Stimulated activated effector memory CD8-positive, alpha-beta T cell treated with anti-CD3 and anti-CD28 coated beads, Interleukin-12 subunit alpha, Interleukin-12 subunit beta, amount 100 ng/mL, for 72 hours (primary cell): ENCODE data around the gene TMEM52.

ENCODE experiments used
- ATAC-seq: fragments of 150-1000 bp; cut with Tn5 transposase; 2 replicates; pipeline ENCODE4 v1.10.0; 2021
- DNase-seq, 2 donors: peaks; one replicate each; pipeline ENCODE4 v3.0.0; 2021 to 2022; ENCODE audit warnings: low spot score in 2 of 2
- H3K27ac Mint-ChIP-seq: one replicate; pipeline ENCODE4 v1.8.0; 2022; ENCODE audit warnings: mild to moderate bottlenecking, mixed read lengths
- H3K36me3 Mint-ChIP-seq: one replicate; pipeline ENCODE4 v1.8.0; 2022; ENCODE audit warnings: mild to moderate bottlenecking, mixed read lengths
- H3K4me1 Mint-ChIP-seq: one replicate; pipeline ENCODE4 v1.8.0; 2022; ENCODE audit warnings: mixed read lengths
- H3K4me3 Mint-ChIP-seq: one replicate; pipeline ENCODE4 v1.8.0; 2022; ENCODE audit warnings: mild to moderate bottlenecking, mixed read lengths
- H3K9me3 Mint-ChIP-seq: one replicate; pipeline ENCODE4 v1.8.0; 2022; ENCODE audit warnings: mixed read lengths

Gene TMEM52

GRCh38 chr1:1955621-1956094, 36.6 kb upstream of the TMEM52 start:
- Mint-ChIP-seq H3K36me3 (no peaks in the 10 kb centered on the region), H3K27ac (no peak overlapping the region), H3K4me3 (no peak overlapping the region), H3K9me3 (peaks cover 2% of the 10 kb centered on the region), H3K4me1 (peaks cover 12% of the 10 kb centered on the region)
- DNase-seq, result no peak
- no peak for ATAC-seq

DNA sequence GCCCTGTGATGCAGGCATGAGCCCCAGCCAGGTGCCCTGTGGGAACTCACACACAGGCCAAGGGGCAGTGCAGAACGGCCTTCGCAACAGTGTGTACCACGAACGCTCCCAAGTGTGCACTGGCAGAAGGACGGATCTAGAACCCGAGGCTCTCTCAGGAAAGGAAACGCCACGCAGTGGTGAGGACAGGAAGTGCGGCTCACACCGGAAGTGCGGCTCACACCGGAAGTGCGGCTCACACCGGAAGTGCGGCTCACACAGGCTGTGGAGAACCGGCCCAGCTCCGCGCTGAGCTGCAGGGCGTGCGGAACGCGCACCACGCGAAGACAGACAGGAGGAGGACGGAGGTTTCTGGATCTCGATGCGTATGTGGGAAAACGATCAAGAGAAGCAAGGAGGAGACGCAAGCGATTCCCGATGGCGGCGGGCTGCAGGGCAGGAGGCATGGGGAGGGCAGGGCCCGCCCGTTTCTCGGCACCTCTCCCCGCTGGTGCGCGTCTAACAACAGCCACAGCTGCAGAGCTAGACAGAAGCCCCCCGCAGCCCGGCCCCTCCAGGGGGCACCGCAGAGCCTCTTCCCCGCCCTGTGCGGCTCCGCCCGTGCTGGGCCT, 35.9 kb upstream of the TMEM52 start:
- Mint-ChIP-seq H3K4me3 (no peak overlapping the region), H3K27ac (no peak overlapping the region)

DNA sequence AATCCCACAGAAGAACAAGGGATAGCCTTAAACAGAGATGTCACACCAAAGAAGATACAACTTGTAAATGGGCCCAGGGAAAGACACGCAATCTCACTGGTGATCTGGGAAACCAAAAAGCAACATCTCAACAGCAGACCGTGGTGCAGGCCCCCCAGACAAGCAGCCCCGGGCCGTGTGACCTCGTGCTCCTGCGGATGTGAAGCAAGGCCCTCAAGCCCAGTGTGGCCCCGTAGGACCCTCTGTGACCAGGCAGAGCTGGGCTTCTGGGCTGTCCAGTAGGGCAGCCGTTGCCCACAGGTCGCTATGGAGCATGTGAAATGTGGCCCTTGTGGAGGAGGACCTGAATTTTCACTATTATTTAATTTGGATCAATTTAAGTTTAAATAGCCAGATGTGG, 34.9 kb upstream of the TMEM52 start:
- DNase-seq (no peak), ATAC-seq (no peak)
- Mint-ChIP-seq H3K9me3 (peaks cover 2% of the 10 kb centered on the region), H3K4me3 (no peak overlapping the region), H3K4me1 (peaks cover 12% of the 10 kb centered on the region), H3K36me3 (no peaks in the 10 kb centered on the region), H3K27ac (no peak overlapping the region)

More for the DNA sequence above, 35.9 kb upstream of the TMEM52 start:
- ATAC-seq, result no peak
- H3K4me1 Mint-ChIP-seq, result peaks cover 12% of the 10 kb centered on the region
- peaks cover 2% of the 10 kb centered on the region for H3K9me3 Mint-ChIP-seq
- no peaks in the 10 kb centered on the region for H3K36me3 Mint-ChIP-seq
- DNase-seq, result no peak

- Mint-ChIP-seq H3K36me3 (no peaks in the 10 kb centered on the region), H3K9me3 (peaks cover 2% of the 10 kb centered on the region), H3K27ac (no peak overlapping the region), H3K4me1 (peaks cover 10% of the 10 kb centered on the region), H3K4me3 (no peak overlapping the region)
- no peak for DNase-seq
- ATAC-seq, result no peak
These were observed 31.9 kb upstream of the TMEM52 start for GRCh38 chr1:1950940-1951339.

DNA sequence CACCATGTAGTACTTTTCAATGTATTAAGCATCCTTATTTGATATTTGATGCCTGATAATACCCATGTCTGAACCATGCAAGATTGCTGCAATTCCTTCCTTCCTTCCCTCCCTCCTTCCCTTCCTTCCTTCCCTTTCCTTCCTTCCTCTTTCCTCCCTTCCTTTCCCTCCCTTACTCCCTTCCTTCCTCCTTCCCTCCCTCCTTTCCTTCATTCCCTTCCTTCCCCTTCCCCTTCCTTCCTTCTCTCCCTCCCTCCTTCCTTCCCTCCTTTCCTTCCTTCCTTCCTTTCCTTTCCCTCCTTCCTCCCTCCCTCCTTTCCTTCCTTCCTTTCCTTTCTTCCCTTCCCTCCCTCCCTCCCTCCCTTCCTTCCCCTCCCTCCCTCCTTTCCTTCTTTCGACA, 29.7 kb upstream of the TMEM52 start:
- H3K27ac Mint-ChIP-seq, result no peak overlapping the region
- DNase-seq (no peak), ATAC-seq (no peak)
- no peak overlapping the region for H3K4me3 Mint-ChIP-seq
- H3K36me3 Mint-ChIP-seq, result no peaks in the 10 kb centered on the region
- H3K4me1 Mint-ChIP-seq, result peaks cover 6% of the 10 kb centered on the region
- no peaks in the 10 kb centered on the region for H3K9me3 Mint-ChIP-seq

- H3K9me3 Mint-ChIP-seq, result no peaks in the 10 kb centered on the region
- no peak for ATAC-seq
- no peak overlapping the region for H3K4me3 Mint-ChIP-seq
- H3K36me3 Mint-ChIP-seq, result no peaks in the 10 kb centered on the region
- peaks cover 8% of the 10 kb centered on the region for H3K4me1 Mint-ChIP-seq
- H3K27ac Mint-ChIP-seq, result no peak overlapping the region
- DNase-seq, result no peak
These were observed 28.4 kb upstream of the TMEM52 start for GRCh38 chr1:1947493-1947892.

DNA sequence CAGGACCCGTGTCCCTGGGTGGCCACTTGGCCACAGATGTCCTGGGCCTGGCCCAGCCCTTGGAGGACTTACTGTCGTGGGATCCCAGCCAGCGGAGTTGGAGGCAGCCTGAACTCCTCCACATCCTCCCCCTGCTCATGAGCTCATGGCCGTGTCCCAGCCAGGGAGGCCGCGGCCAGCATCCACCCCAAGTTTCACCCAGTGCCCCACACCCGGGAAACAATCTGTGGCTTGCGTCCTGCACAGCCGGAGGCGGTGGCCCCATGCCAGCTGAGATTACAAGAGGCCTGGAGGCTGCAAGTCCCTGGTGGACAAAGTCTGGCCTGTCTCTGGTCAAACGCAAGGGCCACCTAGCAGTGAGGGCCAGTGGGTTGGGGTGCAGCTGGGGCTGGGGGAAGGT, 27.5 kb upstream of the TMEM52 start:
- DNase-seq, result no peak
- Mint-ChIP-seq H3K9me3 (no peaks in the 10 kb centered on the region), H3K4me1 (peaks cover 8% of the 10 kb centered on the region), H3K4me3 (no peak overlapping the region), H3K36me3 (no peaks in the 10 kb centered on the region), H3K27ac (no peak overlapping the region)
- no peak for ATAC-seq

GRCh38 chr1:1945782-1946393, 26.8 kb upstream of the TMEM52 start:
- H3K36me3 Mint-ChIP-seq, result no peaks in the 10 kb centered on the region
- peaks cover 8% of the 10 kb centered on the region for H3K4me1 Mint-ChIP-seq
- ATAC-seq (no peak), DNase-seq (no peak)
- no peak overlapping the region for H3K4me3 Mint-ChIP-seq
- no peak overlapping the region for H3K27ac Mint-ChIP-seq
- no peaks in the 10 kb centered on the region for H3K9me3 Mint-ChIP-seq

GRCh38 chr1:1943834-1944570, 24.9 kb upstream of the TMEM52 start:
- Mint-ChIP-seq H3K27ac (no peak overlapping the region), H3K4me3 (peak overlapping the region; percentile 13), H3K36me3 (no peaks in the 10 kb centered on the region), H3K4me1 (peaks cover 8% of the 10 kb centered on the region), H3K9me3 (no peaks in the 10 kb centered on the region)
- DNase-seq (peak; percentile 38 to 77), ATAC-seq (peak; percentile 77)

DNA sequence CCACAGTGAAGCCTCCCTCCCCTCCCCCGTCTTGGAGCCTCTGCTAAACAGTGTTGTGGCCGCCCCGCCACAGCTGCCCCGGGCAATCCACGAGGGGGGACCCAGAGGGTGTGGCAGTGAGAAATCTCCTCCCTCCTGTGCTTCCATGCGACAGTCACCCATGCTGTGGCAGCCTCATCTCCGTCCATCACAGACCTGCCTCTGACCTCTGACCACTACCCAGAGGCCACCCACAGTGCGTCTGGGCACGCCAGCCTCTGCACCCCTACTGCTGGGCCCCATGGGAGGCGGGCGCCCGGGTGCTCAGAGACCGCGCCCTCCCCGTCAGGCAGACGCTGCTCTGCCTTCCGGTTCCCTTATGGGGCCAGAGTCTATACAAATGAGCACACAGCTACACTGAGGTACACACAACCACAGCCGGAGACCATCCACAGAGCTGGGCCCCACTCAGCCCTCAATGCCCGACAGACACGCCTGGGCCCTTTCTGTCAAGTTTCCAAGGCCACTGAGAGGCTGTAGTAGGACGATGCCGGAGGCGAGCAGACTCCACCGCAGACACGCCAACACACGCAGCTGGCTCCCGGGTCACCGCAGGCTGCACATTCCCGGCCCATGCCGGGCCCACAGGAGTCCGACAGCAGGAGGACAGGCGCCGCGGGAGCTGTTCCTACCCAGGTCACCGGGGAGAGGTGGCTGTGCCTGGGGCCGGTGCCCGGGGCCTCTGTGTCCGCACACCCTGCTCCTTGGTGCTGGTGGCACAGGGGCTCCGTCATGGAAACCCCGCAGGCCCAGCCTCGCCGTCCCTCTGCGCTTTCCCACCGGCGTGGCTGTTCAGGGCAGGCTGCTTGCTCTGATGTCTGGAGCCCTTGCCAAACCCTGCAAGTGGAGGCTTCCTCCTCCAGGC, 23.9 kb upstream of the TMEM52 start:
- ATAC-seq (no peak), DNase-seq (no peak)
- Mint-ChIP-seq H3K4me1 (peaks cover 8% of the 10 kb centered on the region), H3K4me3 (no peak overlapping the region), H3K9me3 (no peaks in the 10 kb centered on the region), H3K36me3 (no peaks in the 10 kb centered on the region), H3K27ac (no peak overlapping the region)

DNA sequence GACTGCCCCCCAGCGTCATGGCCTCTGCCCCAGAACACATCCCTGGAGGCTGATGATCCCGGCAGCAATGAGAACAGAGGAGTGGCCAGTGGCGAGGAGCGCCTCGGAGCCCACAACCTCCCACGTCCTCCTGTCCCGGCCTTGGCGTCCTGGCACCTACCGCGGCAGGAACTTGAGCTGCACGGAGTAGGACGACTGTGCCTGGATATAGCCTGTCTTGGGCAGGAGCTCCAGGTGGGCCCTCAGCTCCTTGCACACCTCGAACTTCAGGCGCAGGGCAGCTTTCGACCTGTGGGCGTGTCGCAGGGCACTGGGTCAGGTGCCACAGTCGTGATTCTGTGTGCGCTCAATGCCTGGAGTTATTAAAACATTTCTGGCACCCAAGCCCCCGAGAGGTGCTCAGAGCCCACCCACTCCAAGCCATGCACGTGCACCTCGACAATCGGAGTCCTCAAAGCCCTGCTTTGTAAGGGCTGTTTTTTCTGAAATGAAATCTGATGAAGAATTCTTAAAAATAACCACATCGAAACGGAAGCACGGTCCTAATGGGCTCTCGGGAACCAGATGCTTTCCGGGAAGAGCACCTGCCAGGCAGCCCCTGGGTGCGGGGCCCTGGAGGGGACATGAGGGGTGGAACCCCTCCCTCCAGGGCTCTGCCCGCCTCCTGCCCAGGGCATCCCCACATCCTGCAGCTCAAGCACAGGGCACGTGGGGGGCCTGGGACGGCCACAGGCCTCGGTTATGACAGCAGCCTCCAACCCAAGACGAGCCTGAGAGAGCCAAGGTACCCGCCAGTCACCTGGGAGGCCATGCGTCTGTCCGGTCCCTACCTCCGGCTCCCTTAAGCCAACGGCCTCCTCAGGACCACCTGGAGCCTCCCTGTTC, 23.0 kb upstream of the TMEM52 start:
- Mint-ChIP-seq H3K9me3 (no peaks in the 10 kb centered on the region), H3K36me3 (no peaks in the 10 kb centered on the region), H3K27ac (no peak overlapping the region), H3K4me1 (peaks cover 8% of the 10 kb centered on the region), H3K4me3 (no peak overlapping the region)
- DNase-seq (no peak), ATAC-seq (no peak)

GRCh38 chr1:1941211-1941841, 22.2 kb upstream of the TMEM52 start:
- Mint-ChIP-seq H3K4me1 (peaks cover 8% of the 10 kb centered on the region), H3K27ac (no peak overlapping the region), H3K4me3 (no peak overlapping the region), H3K36me3 (no peaks in the 10 kb centered on the region), H3K9me3 (no peaks in the 10 kb centered on the region)
- ATAC-seq, result no peak
- no peak for DNase-seq

DNA sequence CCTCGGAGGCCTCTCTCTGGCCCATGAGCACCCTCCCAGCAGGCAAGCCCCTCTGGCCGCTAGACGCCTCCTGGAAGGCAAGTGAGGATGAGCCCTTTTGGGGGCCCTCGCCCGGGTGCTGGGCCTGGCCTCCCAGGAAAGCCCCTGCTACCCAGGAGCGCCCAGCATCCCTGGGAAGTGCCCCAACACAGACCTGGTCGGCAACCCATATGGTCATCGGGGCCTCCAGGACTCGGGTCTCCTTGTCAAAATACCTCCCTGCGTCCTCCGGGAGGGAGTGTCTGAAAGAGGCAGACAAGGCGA, 21.0 kb upstream of the TMEM52 start:
- no peak overlapping the region for H3K27ac Mint-ChIP-seq
- no peaks in the 10 kb centered on the region for H3K9me3 Mint-ChIP-seq
- H3K4me1 Mint-ChIP-seq, result peaks cover 8% of the 10 kb centered on the region
- no peak for ATAC-seq
- H3K36me3 Mint-ChIP-seq, result no peaks in the 10 kb centered on the region
- DNase-seq, result no peak
- no peak overlapping the region for H3K4me3 Mint-ChIP-seq
